CD14-positive monocyte (primary cell): ENCODE results near the gene CARD19. TPM values are rescaled to one million over a fixed set of nuclear protein-coding genes. Genes with fewer than 3 reads are reported as not detected.

Experiments
- DNase-seq, 3 donors: peaks; one replicate each; pipeline ENCODE4 v3.0.0-alpha.2; 2011 to 2022
- H2AFZ ChIP-seq: 2 replicates; pipeline ENCODE4 v1.6.0; 2012; ENCODE audit warnings: mild to moderate bottlenecking, low read depth, low read length, inconsistent platforms; ENCODE audit not compliant: insufficient read depth, poor library complexity, severe bottlenecking
- H3K27ac ChIP-seq, 2 donors: 1 replicate in 1 of 2; 2 replicates in 1 of 2; pipeline ENCODE4 v1.5.1; 2012 to 2013; ENCODE audit warnings: low read length in 2 of 2, control low read depth in 1 of 2, inconsistent platforms in 1 of 2, low read depth in 1 of 2, mild to moderate bottlenecking in 1 of 2
- H3K27me3 ChIP-seq, 2 donors: one replicate each; pipeline versions ENCODE4 v1.6.0 to v1.6.1; 2011 to 2013; ENCODE audit warnings: low read length in 2 of 2; ENCODE audit not compliant: control insufficient read depth in 2 of 2, insufficient read depth in 2 of 2
- H3K36me3 ChIP-seq, 2 donors: replicated peaks in 1 of 2; 1 replicate in 1 of 2; 2 replicates in 1 of 2; pipeline versions ENCODE4 v1.5.1 to v1.6.1; 2012 to 2013; ENCODE audit warnings: low read length in 2 of 2, control low read depth in 1 of 2, inconsistent platforms in 1 of 2, mild to moderate bottlenecking in 1 of 2; ENCODE audit not compliant: insufficient read depth in 2 of 2, control insufficient read depth in 1 of 2
- H3K4me1 ChIP-seq, 2 donors: 1 replicate in 1 of 2; 2 replicates in 1 of 2; pipeline versions ENCODE4 v1.5.1 to v1.6.1; 2012 to 2013; ENCODE audit warnings: low read length in 2 of 2, control low read depth in 1 of 2, inconsistent platforms in 1 of 2, mild to moderate bottlenecking in 1 of 2, moderate library complexity in 1 of 2; ENCODE audit not compliant: insufficient read depth in 2 of 2, control insufficient read depth in 1 of 2
- H3K4me2 ChIP-seq: replicated peaks from 2 replicates; pipeline ENCODE3; 2012; ENCODE audit warnings: low read length, moderate library complexity, mild to moderate bottlenecking; ENCODE audit not compliant: poor library complexity, severe bottlenecking; ENCODE audit errors: extremely low read depth
- H3K4me3 ChIP-seq, 3 experiments: fragments of 200-600 bp in 1 of 3; sonication (generic) in 1 of 3; replicated peaks in 1 of 3; 1 replicate in 2 of 3; 2 replicates in 1 of 3; pipeline ENCODE4 v1.5.1; 2011 to 2013; ENCODE audit warnings: low read length in 3 of 3, mild to moderate bottlenecking in 3 of 3, control low read depth in 2 of 3, low read depth in 2 of 3, inconsistent platforms in 1 of 3, moderate library complexity in 1 of 3
- H3K79me2 ChIP-seq: 2 replicates; pipeline ENCODE4 v1.6.0; 2012; ENCODE audit warnings: mild to moderate bottlenecking, control low read depth, inconsistent platforms, low read length, moderate library complexity; ENCODE audit not compliant: insufficient read depth
- H3K9ac ChIP-seq: 2 replicates; pipeline ENCODE4 v1.6.0; 2017; ENCODE audit warnings: low read length, mild to moderate bottlenecking; ENCODE audit not compliant: insufficient read depth, poor library complexity, severe bottlenecking
- H3K9me3 ChIP-seq, 2 donors: replicated peaks in 1 of 2; 1 replicate in 1 of 2; 2 replicates in 1 of 2; pipeline versions ENCODE4 v1.5.1 to v1.6.1; 2012 to 2013; ENCODE audit warnings: low read length in 2 of 2, control low read depth in 1 of 2; ENCODE audit not compliant: control insufficient read depth in 1 of 2, insufficient read depth in 1 of 2
- H4K20me1 ChIP-seq: 2 replicates; pipeline ENCODE4 v1.6.0; 2012; ENCODE audit warnings: mild to moderate bottlenecking, low read length, control low read depth, moderate library complexity; ENCODE audit not compliant: insufficient read depth
- H3K27ac Mint-ChIP-seq, 7 donors: one replicate each; pipeline ENCODE4 v1.8.0; 2020; ENCODE audit warnings: mild to moderate bottlenecking in 7 of 7, mixed read lengths in 7 of 7, moderate library complexity in 6 of 7, inconsistent platforms in 2 of 7
- H3K27me3 Mint-ChIP-seq, 3 donors: one replicate each; pipeline ENCODE4 v1.8.0; 2021 to 2022; ENCODE audit warnings: low read depth in 3 of 3, mild to moderate bottlenecking in 3 of 3, mixed read lengths in 3 of 3, moderate library complexity in 3 of 3, inconsistent platforms in 1 of 3
- H3K36me3 Mint-ChIP-seq, 2 donors: one replicate each; pipeline ENCODE4 v1.8.0; 2020; ENCODE audit warnings: mixed read lengths in 2 of 2, inconsistent platforms in 1 of 2, mild to moderate bottlenecking in 1 of 2
- H3K4me1 Mint-ChIP-seq: one replicate; pipeline ENCODE4 v1.8.0; 2020; ENCODE audit warnings: mild to moderate bottlenecking, mixed read lengths
- H3K4me3 Mint-ChIP-seq, 2 donors: one replicate each; pipeline ENCODE4 v1.8.0; 2020; ENCODE audit warnings: mild to moderate bottlenecking in 2 of 2, mixed read lengths in 2 of 2, moderate library complexity in 1 of 2
- H3K9me3 Mint-ChIP-seq, 7 donors: one replicate each; pipeline ENCODE4 v1.8.0; 2020 to 2022; ENCODE audit warnings: mixed read lengths in 7 of 7, mild to moderate bottlenecking in 6 of 7, moderate library complexity in 6 of 7, inconsistent platforms in 2 of 7
- CTCF ChIP-seq: fragments of 200-600 bp; IDR thresholded peaks from one replicate; pipeline ENCODE4 v1.8.0; 2022; ENCODE audit warnings: antibody characterized with exemption, mild to moderate bottlenecking
- WGBS: methylation state at CpG from one replicate; pipeline ENCODE4 v1.1.5; 2013; ENCODE audit warnings: missing lambda C conversion rate; ENCODE audit not compliant: insufficient coverage; 5-methylcytosine and 5-hydroxymethylcytosine counted together
- intact Hi-C, 2 donors: fragments of 100-400 bp; cut with micrococcal nuclease; formaldehyde crosslinking; loops; one replicate each; pipeline versions ENCODE4 v1.15.0 to v1.15.1; 2023
- polyA plus RNA-seq, 3 donors: library from polyadenylated mRNA; depleted of rRNA in 1 of 3; unstranded in 2 of 3; stranded (reverse) in 1 of 3; fragments of 300-500 nt in 2 of 3; fragments of >200 nt in 1 of 3; fragmentation: Illumina TruSeq in 2 of 3; gene quantifications; 1 replicate in 2 of 3; 2 replicates in 1 of 3; pipeline ENCODE4 v1.2.3, GENCODE V29; 2012 to 2021

CARD19 gene
- polyA plus RNA-seq, 3 donors: 130 to 506 (median 137) TPM

GRCh38 chr9:93082841-93083411, 13.1 kb upstream of the CARD19 start:
- DNase-seq: no peak
- H4K20me1 ChIP-seq: no peaks in the 10 kb centered on the region
- H3K36me3 ChIP-seq: peaks cover 5 to 48% of the 10 kb centered on the region in 2 donors
- H3K9ac ChIP-seq: peak overlapping the region; percentile 27
- peaks cover 33 to 40% of the 10 kb centered on the region in 2 donors for H3K36me3 Mint-ChIP-seq
- peak overlapping the region in 1 of 3 experiments; percentile 25 for H3K4me3 ChIP-seq
- H3K27ac ChIP-seq: peak overlapping the region in 1 of 2 donors; percentile 45
- H3K79me2 ChIP-seq: no peaks in the 10 kb centered on the region
- H3K4me1 ChIP-seq: peaks cover 16 to 23% of the 10 kb centered on the region in 2 donors
- no peak for TF ChIP-seq CTCF
- peak overlapping the region in 1 of 2 donors; percentile 59 for H3K4me3 Mint-ChIP-seq
- H3K9me3 Mint-ChIP-seq: peaks cover 5 to 11% (median 8%) of the 10 kb centered on the region in 7 donors
- peak overlapping the region in 2 of 7 donors; percentile 7 to 19 for H3K27ac Mint-ChIP-seq
- peak overlapping the region; percentile 72 for H2AFZ ChIP-seq
- 15% methylated on average over 18 of the region's 18 CpGs for WGBS
- peak overlapping the region; percentile 36 for H3K4me2 ChIP-seq
- peaks cover 0 to 4% (median 0%) of the 10 kb centered on the region in 3 donors for H3K27me3 Mint-ChIP-seq
- peaks cover 22% of the 10 kb centered on the region for H3K4me1 Mint-ChIP-seq
- no peaks in the 10 kb centered on the region for H3K27me3 ChIP-seq
- peaks cover 5 to 7% of the 10 kb centered on the region in 2 donors for H3K9me3 ChIP-seq
- intact Hi-C loops: no loop called here

GRCh38 chr9:93083592-93084470, 12.2 kb upstream of the CARD19 start:
- Histone ChIP-seq H4K20me1 (no peaks in the 10 kb centered on the region), H2AFZ (peak overlapping the region; percentile 72), H3K27me3 (no peaks in the 10 kb centered on the region), H3K9me3 (peaks cover 5 to 7% of the 10 kb centered on the region in 2 donors), H3K4me3 (peak overlapping the region in 1 of 3 experiments; percentile 25), H3K4me2 (peak overlapping the region; percentile 36), H3K36me3 (peaks cover 5 to 47% of the 10 kb centered on the region in 2 donors), H3K79me2 (no peaks in the 10 kb centered on the region), H3K9ac (peak overlapping the region; percentile 27), H3K27ac (peak overlapping the region in 1 of 2 donors; percentile 45), H3K4me1 (peaks cover 16 to 23% of the 10 kb centered on the region in 2 donors)
- Mint-ChIP-seq H3K9me3 (peaks cover 5 to 11% (median 8%) of the 10 kb centered on the region in 7 donors), H3K27me3 (peaks cover 0 to 4% (median 0%) of the 10 kb centered on the region in 3 donors), H3K4me1 (peaks cover 22% of the 10 kb centered on the region), H3K4me3 (peak overlapping the region; percentile 63 to 80), H3K36me3 (peaks cover 35 to 43% of the 10 kb centered on the region in 2 donors), H3K27ac (peak overlapping the region in 6 of 7 donors; percentile 26 to 84 (median 82))
- no peak for TF ChIP-seq CTCF
- intact Hi-C loops: no loop called here
- WGBS: 34% methylated on average over 3 of the region's 8 CpGs
- DNase-seq: no peak
